HCT116 (cell line): ENCODE measurements around the gene BFSP1. TPM values are rescaled to one million over a fixed set of nuclear protein-coding genes. Genes with fewer than 3 reads are reported as not detected.

ENCODE experiments used
- ATAC-seq: fragments of 200-7000 bp; cut with Tn5 transposase; 2 replicates; pipeline ENCODE4 v1.9.1; 2020; ENCODE audit warnings: mild to moderate bottlenecking, moderate library complexity
- BruUV-seq: library from RNA; stranded (reverse); fragments of 400-500 nt; replicated peaks from 2 replicates; lab custom pipeline; 2021; lab: Mats Ljungman, UMichigan
- CTCF ChIA-PET: fragments of 300-600 bp; sonication (Branson Sonifier 250); formaldehyde crosslinking; loops from one replicate; lab custom pipeline; 2021; ENCODE audit warnings: antibody characterized with exemption; lab: Charles Lee
- POLR2A ChIA-PET: fragments of 300-600, 350-600 bp; sonication (Branson Sonifier 250); formaldehyde crosslinking; loops from one replicate; lab custom pipeline; 2021; ENCODE audit warnings: antibody characterized with exemption; lab: Charles Lee
- RAD21 ChIA-PET, 2 experiments: fragments of 300-600 bp; sonication (Branson Sonifier 250); formaldehyde crosslinking; loops; one replicate each; lab custom pipeline; 2023; ENCODE audit warnings: low total read pairs in 2 of 2; ENCODE audit not compliant: uncharacterized antibody in 2 of 2, unreplicated experiment in 2 of 2, low non-redundant PET in 1 of 2; lab: Charles Lee
- DNase-seq: peaks from one replicate; pipeline ENCODE4 v3.0.0-alpha.2; 2010; ENCODE audit warnings: low read depth, low spot score
- H2AFZ ChIP-seq: fragments of 200-600 bp; shearing (Covaris generic), sonication (generic); 2 replicates; pipeline ENCODE4 v1.6.1; 2017; ENCODE audit warnings: low read depth, mixed run types, mixed read lengths, antibody characterized with exemption, low read length; ENCODE audit not compliant: poor library complexity, severe bottlenecking
- H3K27ac ChIP-seq: 2 replicates; pipeline ENCODE4 v1.5.1; 2012; ENCODE audit warnings: low read depth, low read length
- H3K27me3 ChIP-seq: fragments of 200-600 bp; sonication (generic); 2 replicates; pipeline ENCODE4 v1.6.1; 2016; ENCODE audit warnings: mixed run types, low read length, mixed read lengths; ENCODE audit not compliant: insufficient read depth
- H3K36me3 ChIP-seq, 2 experiments: fragments of 200-500 bp in 1 of 2; fragments of 200-600 bp in 1 of 2; sonication (Bioruptor generic) in 1 of 2; sonication (generic) in 1 of 2; 2 replicates each; pipeline versions ENCODE4 v1.5.1 to v1.6.1; 2014 to 2016; ENCODE audit warnings: low read length in 2 of 2, inconsistent platforms in 1 of 2, mixed read lengths in 1 of 2, mixed run types in 1 of 2; ENCODE audit not compliant: insufficient read depth in 2 of 2, control insufficient read depth in 1 of 2
- H3K4me1 ChIP-seq, 2 experiments: fragments of 200-600 bp in 1 of 2; sonication (generic) in 1 of 2; 2 replicates each; pipeline versions ENCODE4 v1.5.1 to v1.6.1; 2012 to 2017; ENCODE audit warnings: low read length in 2 of 2, inconsistent platforms in 1 of 2, mild to moderate bottlenecking in 1 of 2, mixed read lengths in 1 of 2, mixed run types in 1 of 2, moderate library complexity in 1 of 2; ENCODE audit not compliant: insufficient read depth in 2 of 2, control insufficient read depth in 1 of 2
- H3K4me2 ChIP-seq: fragments of 200-600 bp; sonication (generic); 2 replicates; pipeline ENCODE4 v1.6.1; 2017; ENCODE audit warnings: mixed run types, low read length, mixed read lengths
- H3K4me3 ChIP-seq, 2 experiments: fragments of 200-600 bp in 1 of 2; sonication (generic) in 1 of 2; replicated peaks in 1 of 2; 2 replicates each; pipeline ENCODE4 v1.5.1; 2011 to 2016; ENCODE audit warnings: low read length in 2 of 2, control low read depth in 1 of 2, low read depth in 1 of 2, mild to moderate bottlenecking in 1 of 2, mixed read lengths in 1 of 2, mixed run types in 1 of 2
- H3K79me2 ChIP-seq: fragments of 200-600 bp; sonication (generic); 2 replicates; pipeline ENCODE4 v1.6.1; 2017; ENCODE audit warnings: mild to moderate bottlenecking, mixed run types, low read length, moderate library complexity, mixed read lengths; ENCODE audit not compliant: insufficient read depth
- H3K9ac ChIP-seq: fragments of 200-600 bp; sonication (generic); 2 replicates; pipeline ENCODE4 v1.6.1; 2016; ENCODE audit warnings: low read length, mixed read lengths
- H3K9me2 ChIP-seq: fragments of 200-600 bp; sonication (generic), shearing (Covaris generic); 2 replicates; pipeline ENCODE4 v1.6.1; 2017; ENCODE audit warnings: mixed run types, mild to moderate bottlenecking, moderate library complexity; ENCODE audit not compliant: insufficient read depth
- H3K9me3 ChIP-seq, 2 experiments: fragments of 200-500 bp in 1 of 2; fragments of 200-600 bp in 1 of 2; sonication (Bioruptor generic) in 1 of 2; sonication (generic) in 1 of 2; 2 replicates each; pipeline ENCODE4 v1.6.1; 2014 to 2017; ENCODE audit warnings: low read length in 2 of 2, mixed read lengths in 2 of 2, inconsistent platforms in 1 of 2, low read depth in 1 of 2, mild to moderate bottlenecking in 1 of 2, mixed run types in 1 of 2, moderate library complexity in 1 of 2; ENCODE audit not compliant: control insufficient read depth in 1 of 2, insufficient read depth in 1 of 2
- H4K20me1 ChIP-seq: fragments of 200-600 bp; sonication (generic), shearing (Covaris generic); 2 replicates; pipeline ENCODE4 v1.6.1; 2017; ENCODE audit warnings: mixed run types, mild to moderate bottlenecking, moderate library complexity; ENCODE audit not compliant: insufficient read depth
- CEBPB ChIP-seq: IDR thresholded peaks from 2 replicates; pipeline ENCODE4 v1.6.1; 2012; ENCODE audit warnings: low read depth
- CTCF ChIP-seq, 3 experiments: fragments of 200-600 bp in 1 of 3; sonication (generic) in 1 of 3; IDR thresholded peaks in 2 of 3; conservative IDR thresholded peaks in 1 of 3; 2 replicates each; pipeline ENCODE4 v1.5.1; 2012 to 2017; ENCODE audit warnings: low read depth in 2 of 3, low read length in 2 of 3, antibody characterized with exemption in 1 of 3, borderline replicate concordance in 1 of 3, control low read depth in 1 of 3, mild to moderate bottlenecking in 1 of 3, mixed read lengths in 1 of 3, mixed run types in 1 of 3, moderate library complexity in 1 of 3; ENCODE audit not compliant: insufficient read depth in 1 of 3
- ELF1 ChIP-seq: IDR thresholded peaks from 2 replicates; pipeline ENCODE4 v1.6.1; 2012; ENCODE audit warnings: low read depth, borderline replicate concordance
- EZH2phosphoT487 ChIP-seq: fragments of 200-600 bp; IDR thresholded peaks from 2 replicates; pipeline ENCODE4 v1.6.1; 2018; ENCODE audit warnings: antibody characterized with exemption, borderline replicate concordance
- FOSL1 ChIP-seq: IDR thresholded peaks from 2 replicates; pipeline ENCODE4 v1.6.1; 2012; ENCODE audit warnings: low read depth
- JUND ChIP-seq: IDR thresholded peaks from 2 replicates; pipeline ENCODE4 v1.6.1; 2012
- RAD21 ChIP-seq: IDR thresholded peaks from 2 replicates; pipeline ENCODE4 v1.6.1; 2012; ENCODE audit warnings: low read depth, mild to moderate bottlenecking
- REST ChIP-seq: IDR thresholded peaks from 2 replicates; pipeline ENCODE4 v1.6.1; 2012; ENCODE audit warnings: low read depth
- SIN3A ChIP-seq: IDR thresholded peaks from 2 replicates; pipeline ENCODE4 v1.6.1; 2012; ENCODE audit warnings: low read depth
- SP1 ChIP-seq: IDR thresholded peaks from 2 replicates; pipeline ENCODE4 v1.6.1; 2012; ENCODE audit warnings: low read depth
- SRF ChIP-seq: IDR thresholded peaks from 2 replicates; pipeline ENCODE4 v1.6.1; 2012; ENCODE audit warnings: low read depth
- YY1 ChIP-seq: IDR thresholded peaks from 2 replicates; pipeline ENCODE4 v1.6.1; 2011; ENCODE audit warnings: low read length, low read depth, moderate library complexity, mild to moderate bottlenecking; ENCODE audit not compliant: insufficient replicate concordance; ENCODE audit errors: extremely low read depth
- ZBTB33 ChIP-seq: IDR thresholded peaks from 2 replicates; pipeline ENCODE4 v1.6.1; 2011; ENCODE audit warnings: mild to moderate bottlenecking, low read length, moderate library complexity; ENCODE audit not compliant: insufficient replicate concordance; ENCODE audit errors: extremely low read depth
- ZFX ChIP-seq: fragments of 450-650 bp; IDR thresholded peaks from 2 replicates; pipeline ENCODE4 v1.6.1; 2017
- intact Hi-C: fragments of 100-400 bp; cut with micrococcal nuclease; formaldehyde crosslinking; loops from 2 replicates; pipeline ENCODE4 v1.10.0; 2022
- total RNA-seq: library from RNA; stranded (reverse); gene quantifications from one replicate; pipeline ENCODE4 v1.2.1, GENCODE V29; 2021; ENCODE audit not compliant: unreplicated experiment

The BFSP1 gene
- total RNA-seq, 1 experiment from 2014 or later = 8.8 TPM

GRCh38 chr20:17543531-17544131, 12.5 kb upstream of the BFSP1 start (continued):
- TF ChIP-seq EZH2phosphoT487 = no peak
- TF ChIP-seq CEBPB = no peak
- no peak for TF ChIP-seq ZBTB33
- TF ChIP-seq ELF1 = no peak
- TF ChIP-seq YY1 = no peak
- TF ChIP-seq SRF = no peak
- no peak for TF ChIP-seq SP1
- no peak for TF ChIP-seq RAD21
- TF ChIP-seq JUND = no peak
- no peak for TF ChIP-seq ZFX
- TF ChIP-seq, all 23 proteins: peak for 0

- no peak for ATAC-seq
- H4K20me1 ChIP-seq = no peaks in the 10 kb centered on the region
- H3K79me2 ChIP-seq = no peaks in the 10 kb centered on the region
- H3K9me3 ChIP-seq = no peaks in the 10 kb centered on the region
- no peaks in the 10 kb centered on the region for H3K36me3 ChIP-seq
- H3K9ac ChIP-seq = no peak overlapping the region
- intact Hi-C loops = no loop called here
- peaks cover 13 to 16% of the 10 kb centered on the region in 2 experiments for H3K4me1 ChIP-seq
- no peak overlapping the region for H3K4me3 ChIP-seq
- DNase-seq = no peak
- ChIA-PET POLR2A (no interaction called here), RAD21 (no interaction called here), CTCF (interaction anchor here (0.9 kb wide), 1 partner anchor 14 kb away, joined by 4 read pairs; no protein-coding TSS in a partner anchor)
- H2AFZ ChIP-seq = no peak overlapping the region
- no peak overlapping the region for H3K4me2 ChIP-seq
- H3K27ac ChIP-seq = no peak overlapping the region
- H3K9me2 ChIP-seq = no peaks in the 10 kb centered on the region
- H3K27me3 ChIP-seq = no peaks in the 10 kb centered on the region
- no TSS peak for BruUV-seq
- TF ChIP-seq FOSL1 = no peak
- TF ChIP-seq SIN3A = no peak
- no peak for TF ChIP-seq JUND
- TF ChIP-seq ZFX = no peak
- TF ChIP-seq REST = no peak
- TF ChIP-seq SRF = no peak
- TF ChIP-seq CTCF (IDR thresholded peaks at IDR 0.05 in 2 of 3, conservative IDR thresholded peaks at IDR 0.05 in 1 of 3; ENCODE audit: borderline replicate concordance in 1 of 3, insufficient read depth in 1 of 3, low read depth in 2 of 3, low read length in 2 of 3) = no peak
- TF ChIP-seq, all 23 proteins: peak for 0
Observed at GRCh38 chr20:17542993-17543412, 11.8 kb upstream of the BFSP1 start.
